Neural crest cell (in vitro differentiated cells): ENCODE data around the gene PRAMEF33. TPM values are rescaled to one million over a fixed set of nuclear protein-coding genes. Genes with fewer than 3 reads are reported as not detected.
"Not testable (repeated sequence)": the region's sequence is repeated elsewhere in the genome, so short reads cannot be mapped to it uniquely, and the experiment has no call there.

Experiments
- DNase-seq: peaks from one replicate; pipeline ENCODE4 v3.0.0; 2021; ENCODE audit warnings: low read depth, mixed read lengths, low spot score
- H3K27ac Mint-ChIP-seq: one replicate; pipeline ENCODE4 v1.8.0; 2021; ENCODE audit warnings: mild to moderate bottlenecking, mixed read lengths; ENCODE audit not compliant: unreplicated experiment
- H3K27me3 Mint-ChIP-seq: 2 replicates; pipeline ENCODE4 v1.8.0; 2021; ENCODE audit warnings: low read depth, mild to moderate bottlenecking, mixed read lengths
- H3K36me3 Mint-ChIP-seq: 2 replicates; pipeline ENCODE4 v1.8.0; 2021; ENCODE audit warnings: low read depth, mild to moderate bottlenecking, mixed read lengths
- H3K4me1 Mint-ChIP-seq: 2 replicates; pipeline ENCODE4 v1.8.0; 2021; ENCODE audit warnings: mixed read lengths
- H3K4me3 Mint-ChIP-seq: one replicate; pipeline ENCODE4 v1.8.0; 2021; ENCODE audit warnings: mild to moderate bottlenecking, mixed read lengths
- H3K9me3 Mint-ChIP-seq: 2 replicates; pipeline ENCODE4 v1.8.0; 2021; ENCODE audit warnings: mixed read lengths
- total RNA-seq: library from RNA; stranded (reverse); gene quantifications from 2 replicates; pipeline ENCODE4 v1.2.1, GENCODE V29; 2021
- TF ChIP-seq, protein P1 (sequence below): fragments of 200-600 bp; sonication (generic); conservative IDR thresholded peaks from 2 replicates; pipeline ENCODE4 v1.5.0; 2021; ENCODE audit warnings: antibody characterized with exemption, mild to moderate bottlenecking

PRAMEF33 gene
- total RNA-seq, 1 donor from 2014 or later: not detected

DNA sequence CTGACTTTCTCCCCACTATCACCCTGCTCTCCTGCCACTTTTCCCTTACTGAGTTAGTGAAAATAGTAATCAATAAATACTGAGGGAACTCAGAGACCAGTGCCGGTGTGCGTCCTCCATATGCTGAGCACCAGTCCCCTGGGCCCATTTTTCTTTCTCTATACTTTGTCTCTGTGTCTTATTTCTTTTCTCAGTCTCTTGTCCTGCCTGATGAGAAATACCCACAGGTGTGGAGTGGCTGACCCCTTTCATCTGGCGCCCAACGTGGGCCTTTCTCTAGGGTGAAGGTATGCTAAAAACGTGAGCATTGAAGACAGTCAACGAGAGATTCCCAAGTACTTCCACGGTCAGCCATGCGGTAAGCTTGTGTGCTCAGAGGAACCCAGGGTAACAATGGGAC lies 50.1 kb downstream of the PRAMEF33 start:
- peak overlapping the region; percentile 57 for H3K27ac Mint-ChIP-seq
- DNase-seq, H3K9me3 Mint-ChIP-seq, H3K4me3 Mint-ChIP-seq, H3K36me3 Mint-ChIP-seq, H3K27me3 Mint-ChIP-seq, H3K4me1 Mint-ChIP-seq: not testable (repeated sequence)

DNA sequence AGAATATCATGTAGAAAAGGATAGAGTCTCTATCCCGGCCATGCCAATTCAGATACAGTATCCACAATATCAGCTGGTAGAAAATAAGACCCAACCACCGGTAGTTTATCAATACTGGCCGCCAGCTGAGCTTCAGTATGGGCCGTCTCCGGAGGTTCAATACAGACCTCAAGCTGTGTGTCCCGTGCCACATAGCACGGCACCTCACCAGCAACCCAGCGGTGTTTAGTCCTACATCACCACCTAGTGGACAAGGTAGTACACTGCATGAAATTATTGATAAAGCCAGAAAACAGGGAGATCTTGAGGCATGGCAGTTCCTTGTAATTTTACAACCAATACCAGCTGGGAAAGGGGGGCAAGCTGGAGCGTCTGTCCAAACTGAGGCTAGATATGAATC lies 51.1 kb downstream of the PRAMEF33 start:
- not testable (repeated sequence) for H3K4me3 Mint-ChIP-seq, H3K4me1 Mint-ChIP-seq, H3K27ac Mint-ChIP-seq, DNase-seq, H3K36me3 Mint-ChIP-seq, H3K9me3 Mint-ChIP-seq, H3K27me3 Mint-ChIP-seq
- TF ChIP-seq, protein P1, sequence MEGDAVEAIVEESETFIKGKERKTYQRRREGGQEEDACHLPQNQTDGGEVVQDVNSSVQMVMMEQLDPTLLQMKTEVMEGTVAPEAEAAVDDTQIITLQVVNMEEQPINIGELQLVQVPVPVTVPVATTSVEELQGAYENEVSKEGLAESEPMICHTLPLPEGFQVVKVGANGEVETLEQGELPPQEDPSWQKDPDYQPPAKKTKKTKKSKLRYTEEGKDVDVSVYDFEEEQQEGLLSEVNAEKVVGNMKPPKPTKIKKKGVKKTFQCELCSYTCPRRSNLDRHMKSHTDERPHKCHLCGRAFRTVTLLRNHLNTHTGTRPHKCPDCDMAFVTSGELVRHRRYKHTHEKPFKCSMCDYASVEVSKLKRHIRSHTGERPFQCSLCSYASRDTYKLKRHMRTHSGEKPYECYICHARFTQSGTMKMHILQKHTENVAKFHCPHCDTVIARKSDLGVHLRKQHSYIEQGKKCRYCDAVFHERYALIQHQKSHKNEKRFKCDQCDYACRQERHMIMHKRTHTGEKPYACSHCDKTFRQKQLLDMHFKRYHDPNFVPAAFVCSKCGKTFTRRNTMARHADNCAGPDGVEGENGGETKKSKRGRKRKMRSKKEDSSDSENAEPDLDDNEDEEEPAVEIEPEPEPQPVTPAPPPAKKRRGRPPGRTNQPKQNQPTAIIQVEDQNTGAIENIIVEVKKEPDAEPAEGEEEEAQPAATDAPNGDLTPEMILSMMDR: peak; percentile 31

DNA sequence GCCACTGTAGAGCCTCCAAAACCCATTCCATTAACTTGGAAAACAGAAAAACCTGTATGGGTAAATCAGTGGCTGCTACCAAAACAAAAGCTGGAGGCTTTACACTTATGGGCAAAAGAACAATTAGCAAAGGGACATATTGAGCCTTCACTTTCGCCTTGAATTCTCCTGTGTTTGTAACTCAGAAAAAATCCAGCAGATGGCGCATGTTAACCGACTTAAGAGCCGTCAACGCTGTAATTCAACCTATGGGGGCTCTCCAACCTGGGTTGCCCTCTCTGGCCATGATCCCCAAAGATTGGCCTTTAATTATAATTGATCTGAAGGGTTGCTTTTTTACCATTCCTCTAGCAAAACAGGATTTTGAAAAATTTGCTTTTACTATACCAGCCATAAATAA lies 53.4 kb downstream of the PRAMEF33 start:
- peak; percentile 46 for DNase-seq
- not testable (repeated sequence) for H3K4me1 Mint-ChIP-seq, H3K27ac Mint-ChIP-seq

More for the DNA sequence above, 53.4 kb downstream of the PRAMEF33 start:
- TF ChIP-seq, protein P1: peak; percentile 72
- not testable (repeated sequence) for H3K4me3 Mint-ChIP-seq, H3K9me3 Mint-ChIP-seq, H3K27me3 Mint-ChIP-seq, H3K36me3 Mint-ChIP-seq

Other genes starting within 250 kb of the PRAMEF33 start
- not detected in 2 replicates for gene PRAMEF27, start 247.0 kb upstream of the PRAMEF33 start, total RNA-seq
- not detected in 2 replicates for gene HNRNPCL3, start 242.8 kb upstream of the PRAMEF33 start, total RNA-seq
- not detected in 2 replicates for gene PRAMEF25, start 232.8 kb upstream of the PRAMEF33 start, total RNA-seq
- gene HNRNPCL2, start 186.7 kb upstream of the PRAMEF33 start, total RNA-seq: not detected in 2 replicates
- gene PRAMEF26, start 147.5 kb upstream of the PRAMEF33 start, total RNA-seq: not detected in 2 replicates
- not detected in 2 replicates for gene HNRNPCL4, start 137.9 kb upstream of the PRAMEF33 start, total RNA-seq
- not detected in 2 replicates for gene PRAMEF9, start 131.7 kb upstream of the PRAMEF33 start, total RNA-seq
- not detected in 2 replicates for gene PRAMEF13, start 102.1 kb upstream of the PRAMEF33 start, total RNA-seq
- not detected in 2 replicates for gene PRAMEF18, start 77.4 kb upstream of the PRAMEF33 start, total RNA-seq
- gene PRAMEF5, start 49.3 kb upstream of the PRAMEF33 start, total RNA-seq: not detected in 2 replicates
- not detected in 2 replicates for gene PRAMEF8, start 18.4 kb upstream of the PRAMEF33 start, total RNA-seq
- gene PRAMEF15, start 12.0 kb downstream of the PRAMEF33 start, total RNA-seq: not detected in 2 replicates
- gene PRAMEF14, start 43.6 kb downstream of the PRAMEF33 start, total RNA-seq: not detected in 2 replicates
- gene PRAMEF19, start 68.4 kb downstream of the PRAMEF33 start, total RNA-seq: not detected in 2 replicates
- not detected in 2 replicates for gene PRAMEF17, start 86.1 kb downstream of the PRAMEF33 start, total RNA-seq
- not detected in 2 replicates for gene PRAMEF20, start 106.9 kb downstream of the PRAMEF33 start, total RNA-seq
- not detected in 2 replicates for gene LRRC38, start 210.5 kb downstream of the PRAMEF33 start, total RNA-seq